H1 (cell line): Measurements from ENCODE around the gene ITSN1. TPM values are rescaled to one million over a fixed set of nuclear protein-coding genes. Genes with fewer than 3 reads are reported as not detected.

Experiments
- CTCF ChIA-PET: fragments of 300-600 bp; sonication (Branson Sonifier 250); formaldehyde crosslinking; loops from one replicate; lab custom pipeline; 2021; ENCODE audit not compliant: partially characterized antibody; lab: Charles Lee
- POLR2A ChIA-PET: fragments of 300-600 bp; sonication (Branson Sonifier 250); formaldehyde crosslinking; loops from one replicate; lab custom pipeline; 2021; ENCODE audit warnings: inconsistent platforms; ENCODE audit not compliant: partially characterized antibody; lab: Charles Lee
- DNase-seq, 2 experiments: peaks; one replicate each; pipeline versions ENCODE4 v3.0.0 to v3.0.0-alpha.2; 2010 to 2022; ENCODE audit warnings: low spot score in 2 of 2, low read depth in 1 of 2, mixed read lengths in 1 of 2
- FAIRE-seq: peaks from 2 replicates; lab custom pipeline; 2011; peaks lifted over from hg19 to GRCh38; lab: Jason Lieb, UNC
- H2AFZ ChIP-seq: 2 replicates; pipeline ENCODE4 v1.8.1; 2012; ENCODE audit warnings: low read length, inconsistent platforms
- H2AK5ac ChIP-seq: 2 replicates; pipeline ENCODE4 v1.6.1; 2013; ENCODE audit warnings: low read depth, low read length
- H2BK120ac ChIP-seq: replicated peaks from 2 replicates; pipeline ENCODE3; 2013; ENCODE audit warnings: low read depth, low read length, inconsistent platforms
- H2BK12ac ChIP-seq: 2 replicates; pipeline ENCODE4 v1.6.1; 2013; ENCODE audit warnings: low read depth, low read length
- H2BK15ac ChIP-seq: 2 replicates; pipeline ENCODE4 v1.6.1; 2013; ENCODE audit warnings: low read length
- H2BK20ac ChIP-seq: 2 replicates; pipeline ENCODE4 v1.6.1; 2013; ENCODE audit warnings: low read length
- H2BK5ac ChIP-seq: 2 replicates; pipeline ENCODE4 v1.6.1; 2013; ENCODE audit warnings: low read depth, low read length
- H3K14ac ChIP-seq: 2 replicates; pipeline ENCODE4 v1.6.1; 2013; ENCODE audit warnings: inconsistent platforms; ENCODE audit not compliant: insufficient read length
- H3K18ac ChIP-seq: 2 replicates; pipeline ENCODE4 v1.6.1; 2013; ENCODE audit warnings: low read length; ENCODE audit errors: extremely low read depth
- H3K23ac ChIP-seq: 2 replicates; pipeline ENCODE4 v1.6.1; 2013; ENCODE audit warnings: inconsistent platforms; ENCODE audit not compliant: insufficient read length
- H3K23me2 ChIP-seq: 2 replicates; pipeline ENCODE4 v1.6.1; 2013; ENCODE audit warnings: low read depth, low read length
- H3K27ac ChIP-seq: 2 replicates; pipeline ENCODE4 v1.6.1; 2011; ENCODE audit warnings: low read depth, low read length, inconsistent platforms
- H3K27me3 ChIP-seq, 4 experiments: replicated peaks in 1 of 4; 1 replicate in 1 of 4; 2 replicates in 3 of 4; pipeline versions ENCODE4 v1.6.1 to v1.8.1; 2011 to 2013; ENCODE audit warnings: low read length in 3 of 4, mild to moderate bottlenecking in 3 of 4, inconsistent platforms in 2 of 4, mixed read lengths in 2 of 4, moderate library complexity in 1 of 4; ENCODE audit not compliant: control insufficient read depth in 3 of 4, insufficient read depth in 3 of 4; ENCODE audit errors: extremely low read depth in 1 of 4
- H3K36me3 ChIP-seq, 4 experiments: 2 replicates each; pipeline versions ENCODE4 v1.6.1 to v1.8.1; 2011 to 2013; ENCODE audit warnings: mild to moderate bottlenecking in 4 of 4, low read length in 3 of 4, moderate library complexity in 2 of 4, control low read depth in 1 of 4, inconsistent platforms in 1 of 4; ENCODE audit not compliant: insufficient read depth in 4 of 4, control insufficient read depth in 2 of 4
- H3K4ac ChIP-seq: replicated peaks from 2 replicates; pipeline ENCODE3; 2013; ENCODE audit warnings: low read length, low read depth, mixed read lengths, inconsistent platforms; ENCODE audit not compliant: insufficient read length
- H3K4me1 ChIP-seq, 4 experiments: replicated peaks in 1 of 4; 1 replicate in 1 of 4; 2 replicates in 3 of 4; pipeline versions ENCODE4 v1.6.1 to v1.8.1; 2011 to 2013; ENCODE audit warnings: low read length in 3 of 4, inconsistent platforms in 2 of 4, mixed read lengths in 1 of 4; ENCODE audit not compliant: insufficient read depth in 4 of 4, control insufficient read depth in 3 of 4
- H3K4me2 ChIP-seq, 2 experiments: 2 replicates each; pipeline versions ENCODE4 v1.6.1 to v1.8.1; 2011 to 2013; ENCODE audit warnings: low read depth in 2 of 2, low read length in 2 of 2, control low read depth in 1 of 2, inconsistent platforms in 1 of 2, mild to moderate bottlenecking in 1 of 2; ENCODE audit not compliant: insufficient read depth in 1 of 2
- H3K4me3 ChIP-seq, 4 experiments: fragments of 200-600, 300-600 bp in 1 of 4; sonication (generic), shearing (Covaris generic), sonication (Bioruptor Twin) in 1 of 4; 2 replicates each; pipeline versions ENCODE4 v1.5.1 to v1.8.1; 2011 to 2016; ENCODE audit warnings: low read length in 4 of 4, low read depth in 3 of 4, control low read depth in 2 of 4, inconsistent platforms in 2 of 4, mild to moderate bottlenecking in 2 of 4, mixed read lengths in 1 of 4, moderate library complexity in 1 of 4; ENCODE audit not compliant: insufficient read depth in 2 of 4; ENCODE audit errors: extremely low read depth in 1 of 4
- H3K56ac ChIP-seq: replicated peaks from 2 replicates; pipeline ENCODE3; 2013; ENCODE audit warnings: low read depth, mild to moderate bottlenecking, mixed read lengths, low read length, inconsistent platforms; ENCODE audit not compliant: insufficient read length
- H3K79me1 ChIP-seq: 2 replicates; pipeline ENCODE4 v1.6.1; 2013; ENCODE audit warnings: low read depth, low read length, control low read depth
- H3K79me2 ChIP-seq, 2 experiments: 2 replicates each; pipeline versions ENCODE4 v1.6.1 to v1.8.1; 2012 to 2013; ENCODE audit warnings: low read length in 2 of 2, mild to moderate bottlenecking in 2 of 2, inconsistent platforms in 1 of 2; ENCODE audit not compliant: insufficient read depth in 2 of 2, control insufficient read depth in 1 of 2
- H3K9ac ChIP-seq, 4 experiments: replicated peaks in 1 of 4; 1 replicate in 1 of 4; 2 replicates in 3 of 4; pipeline versions ENCODE4 v1.6.1 to v1.8.1; 2011 to 2013; ENCODE audit warnings: low read depth in 3 of 4, low read length in 3 of 4, control low read depth in 2 of 4, mild to moderate bottlenecking in 2 of 4, moderate library complexity in 2 of 4, inconsistent platforms in 1 of 4; ENCODE audit errors: extremely low read depth in 1 of 4
- H3K9me3 ChIP-seq, 2 experiments: 2 replicates each; pipeline versions ENCODE4 v1.6.1 to v1.8.1; 2012 to 2013; ENCODE audit warnings: mild to moderate bottlenecking in 2 of 2, moderate library complexity in 2 of 2, control low read depth in 1 of 2, inconsistent platforms in 1 of 2, low read depth in 1 of 2, low read length in 1 of 2, mixed read lengths in 1 of 2; ENCODE audit not compliant: insufficient read depth in 2 of 2
- H4K20me1 ChIP-seq, 2 experiments: replicated peaks in 1 of 2; 2 replicates each; pipeline versions ENCODE3 to v1.8.1; 2011 to 2013; ENCODE audit warnings: inconsistent platforms in 2 of 2, low read length in 2 of 2, mild to moderate bottlenecking in 1 of 2; ENCODE audit not compliant: insufficient read depth in 2 of 2, control insufficient read depth in 1 of 2
- H4K5ac ChIP-seq: 2 replicates; pipeline ENCODE4 v1.6.1; 2013; ENCODE audit warnings: low read length, low read depth, mixed read lengths, inconsistent platforms; ENCODE audit not compliant: insufficient read length
- H4K8ac ChIP-seq: 2 replicates; pipeline ENCODE4 v1.8.0; 2013; ENCODE audit warnings: mild to moderate bottlenecking, moderate library complexity, low read length, inconsistent platforms; ENCODE audit not compliant: insufficient read depth; ENCODE audit errors: extremely low read depth
- H4K91ac ChIP-seq: replicated peaks from 2 replicates; pipeline ENCODE3; 2013; ENCODE audit warnings: low read length, mixed read lengths, inconsistent platforms; ENCODE audit not compliant: insufficient read length
- ASH2L ChIP-seq: fragments of 200-600, 300-600 bp; sonication (generic); IDR thresholded peaks from one replicate; pipeline ENCODE4 v1.7.1; 2017; ENCODE audit warnings: low read length
- CBX8 ChIP-seq: fragments of 300-800, 300-1000 bp; sonication (generic); IDR thresholded peaks from 2 replicates; pipeline ENCODE4 v1.7.1; 2016; ENCODE audit warnings: low read depth, low read length, borderline replicate concordance
- CREB1 ChIP-seq: IDR thresholded peaks from 2 replicates; pipeline ENCODE4 v1.6.1; 2012; ENCODE audit warnings: inconsistent platforms
- KDM1A ChIP-seq: fragments of 200-600, 300-600 bp; sonication (generic); IDR thresholded peaks from 2 replicates; pipeline ENCODE4 v1.7.1; 2016; ENCODE audit warnings: mild to moderate bottlenecking, low read length, borderline replicate concordance
- MAFK ChIP-seq: IDR thresholded peaks from 2 replicates; pipeline ENCODE4 v1.6.1; 2012; ENCODE audit warnings: low read depth, mild to moderate bottlenecking, improper control_type of control experiment, low read length
- PHF8 ChIP-seq: fragments of 200-600 bp; sonication (generic); conservative IDR thresholded peaks from 2 replicates; pipeline ENCODE4 v1.7.1; 2012; ENCODE audit warnings: low read depth, mild to moderate bottlenecking, inconsistent platforms, low read length, moderate library complexity
- POLR2A ChIP-seq, 2 experiments: IDR thresholded peaks; 1 replicate in 1 of 2; 2 replicates in 1 of 2; pipeline ENCODE4 v1.6.1; 2011; ENCODE audit warnings: low read depth in 2 of 2, low read length in 2 of 2, mild to moderate bottlenecking in 2 of 2; ENCODE audit errors: control extremely low read depth in 1 of 2
- SAP30 ChIP-seq: fragments of 300-600 bp; sonication (generic); IDR thresholded peaks from 2 replicates; pipeline ENCODE4 v1.7.1; 2012; ENCODE audit warnings: low read length, moderate library complexity, mild to moderate bottlenecking, inconsistent platforms; ENCODE audit not compliant: insufficient read depth, insufficient replicate concordance
- TCF12 ChIP-seq: IDR thresholded peaks from 2 replicates; pipeline ENCODE4 v1.6.1; 2011; ENCODE audit warnings: low read depth, mild to moderate bottlenecking, low read length
- TEAD4 ChIP-seq: IDR thresholded peaks from 2 replicates; pipeline ENCODE4 v1.6.1; 2012; ENCODE audit warnings: low read depth, low read length, inconsistent platforms, mixed read lengths
- WGBS, 2 experiments: shearing (Covaris generic) in 1 of 2; methylation state at CpG; one replicate each; pipeline versions ENCODE4 v1.1.6 to v1.1.7; 2013 to 2015; ENCODE audit warnings: low lambda C conversion rate in 2 of 2, mixed read lengths in 2 of 2, inconsistent platforms in 1 of 2, low coverage in 1 of 2, missing lambda C conversion rate in 1 of 2; ENCODE audit not compliant: insufficient replicate concordance in 2 of 2, insufficient coverage in 1 of 2, insufficient read length in 1 of 2; ENCODE audit errors: extremely low coverage in 1 of 2, missing lambda C conversion rate in 1 of 2; 5-methylcytosine and 5-hydroxymethylcytosine counted together
- polyA plus RNA-seq, 7 experiments: library from polyadenylated mRNA; depleted of rRNA in 3 of 7; stranded (reverse) in 5 of 7; unstranded in 2 of 7; fragments of >200 nt in 5 of 7; fragments of 200-250 nt in 2 of 7; gene quantifications; 1 replicate in 5 of 7; 2 replicates in 1 of 7; 4 replicates in 1 of 7; pipeline versions ENCODE4 v1.2.1 to v1.2.3, GENCODE V29; 2011 to 2013; ENCODE audit warnings: missing spikeins in 2 of 7, mixed read lengths in 2 of 7
- total RNA-seq: library from RNA; stranded (reverse); fragmentation: NEBNext Ultra II Directional; extraction: Animal tissue kit (Norgen Biotek cat#: 25700); gene quantifications from 2 replicates; pipeline ENCODE4 v1.2.1, GENCODE V29; 2021
- TF ChIP-seq, protein P1 (sequence below): IDR thresholded peaks from 2 replicates; pipeline ENCODE4 v1.6.1; 2011; ENCODE audit warnings: low read depth, mild to moderate bottlenecking, low read length; ENCODE audit not compliant: insufficient read depth

ITSN1 gene
- total and polyA plus RNA-seq, 2 of the 8 experiments (the other 6 are each of a cell fraction or from before 2014, with no cell fraction given) = 60.8 to 78.1 TPM

- Histone ChIP-seq H2BK5ac (no peak overlapping the region), H3K23ac (no peak overlapping the region), H2BK20ac (no peak overlapping the region), H3K18ac (no peak overlapping the region), H3K56ac (no peak overlapping the region), H3K27ac (no peak overlapping the region), H2AFZ (no peak overlapping the region), H3K4me1 (peaks cover 0 to 4% (median 0%) of the 10 kb centered on the region in 4 experiments; a peak in 2 of 7 replicates), H2AK5ac (no peak overlapping the region), H3K9ac (no peak overlapping the region), H2BK15ac (no peak overlapping the region), H4K5ac (no peak overlapping the region), H3K79me1 (no peaks in the 10 kb centered on the region), H3K4me3 (no peak overlapping the region), H2BK12ac (no peak overlapping the region), H3K79me2 (no peaks in the 10 kb centered on the region), H3K4ac (no peak overlapping the region), H2BK120ac (no peak overlapping the region), H3K23me2 (no peaks in the 10 kb centered on the region), H3K36me3 (peaks cover 0 to 5% (median 1%) of the 10 kb centered on the region in 4 experiments; a peak in 3 of 8 replicates), H3K27me3 (no peaks in the 10 kb centered on the region), H3K9me3 (no peaks in the 10 kb centered on the region), H4K20me1 (no peaks in the 10 kb centered on the region), H4K8ac (no peak overlapping the region), H3K4me2 (no peak overlapping the region), H3K14ac (no peak overlapping the region), H4K91ac (no peak overlapping the region)
- FAIRE-seq (no peak), DNase-seq (no peak)
- ChIA-PET POLR2A (interaction anchor here (2.1 kb wide), 1 partner anchor 12 kb away, joined by 5 read pairs; no protein-coding TSS in a partner anchor), CTCF (no interaction called here)
- WGBS, 2 experiments = 91% methylated on average over 3 of the region's 3 CpGs; no CpG with 5 or more reads in 1 of the 2 experiments
- TF ChIP-seq CBX8 (no peak), TCF12 (no peak), MAFK (no peak), SAP30 (no peak), TEAD4 (no peak), ASH2L (no peak), PHF8 (no peak), POLR2A (IDR thresholded peaks at IDR 0.05; ENCODE audit: control extremely low read depth in 1 of 2, low read depth in 2 of 2, low read length in 2 of 2) (no peak), KDM1A (no peak), CREB1 (no peak)
- TF ChIP-seq, protein P1, sequence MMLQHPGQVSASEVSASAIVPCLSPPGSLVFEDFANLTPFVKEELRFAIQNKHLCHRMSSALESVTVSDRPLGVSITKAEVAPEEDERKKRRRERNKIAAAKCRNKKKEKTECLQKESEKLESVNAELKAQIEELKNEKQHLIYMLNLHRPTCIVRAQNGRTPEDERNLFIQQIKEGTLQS = no peak
Measured at GRCh38 chr21:33734291-33734690, 92.0 kb downstream of the ITSN1 start.
